GM18519 (cell line): Measurements from ENCODE around the gene WNT1.

Experiments
- ATAC-seq: cut with Tn5 transposase; IDR thresholded peaks from one replicate; pipeline ENCODE4 v1.9.1; 2021; ENCODE audit warnings: mild to moderate bottlenecking, moderate library complexity; ENCODE audit not compliant: unreplicated experiment, low FRiP score

Gene WNT1

GRCh38 chr12:48979602-48980388, 1.7 kb downstream of the WNT1 start:
- ATAC-seq, result no peak

GRCh38 chr12:48980389-48980952, 2.3 kb downstream of the WNT1 start:
- ATAC-seq, result no peak

- no peak for ATAC-seq
Observed at GRCh38 chr12:48980953-48981756, 3.0 kb downstream of the WNT1 start.

- ATAC-seq, result no peak
Observed at GRCh38 chr12:48981757-48982157, 3.6 kb downstream of the WNT1 start.

- ATAC-seq, result no peak
Observed at GRCh38 chr12:48982397-48983080, 4.4 kb downstream of the WNT1 start.

- no peak for ATAC-seq
Observed at GRCh38 chr12:48985475-48985897, 7.4 kb downstream of the WNT1 start.

GRCh38 chr12:48985901-48986300, 7.8 kb downstream of the WNT1 start:
- ATAC-seq, result no peak

- ATAC-seq, result no peak
Observed at GRCh38 chr12:48986720-48987291, 8.7 kb downstream of the WNT1 start.

GRCh38 chr12:48988030-48988649, 10.0 kb downstream of the WNT1 start:
- ATAC-seq, result no peak

- ATAC-seq, result no peak
Observed at GRCh38 chr12:48990552-48990951, 12.4 kb downstream of the WNT1 start.

- ATAC-seq, result no peak
Observed at GRCh38 chr12:48991247-48992050, 13.3 kb downstream of the WNT1 start.

GRCh38 chr12:48993787-48994186, 15.7 kb downstream of the WNT1 start:
- ATAC-seq, result no peak

- no peak for ATAC-seq
Observed at GRCh38 chr12:48994224-48995085, 16.3 kb downstream of the WNT1 start.

- no peak for ATAC-seq
Observed at GRCh38 chr12:48995086-48995879, 17.2 kb downstream of the WNT1 start.

GRCh38 chr12:48996794-48997718, 18.9 kb downstream of the WNT1 start:
- ATAC-seq, result no peak

GRCh38 chr12:48997719-48998496, 19.8 kb downstream of the WNT1 start:
- ATAC-seq, result no peak
